HUES48 (cell line): ENCODE data around the gene UNK.
A peak's percentile ranks its signal among the peaks of the same experiment; 100 is the strongest.

Source experiments
- H3K27ac ChIP-seq: one replicate; pipeline ENCODE4 v1.7.0; 2013; ENCODE audit warnings: low read depth, low read length, inconsistent platforms
- H3K27me3 ChIP-seq: 2 replicates; pipeline ENCODE4 v1.6.1; 2013; ENCODE audit warnings: mild to moderate bottlenecking, low read length; ENCODE audit not compliant: control insufficient read depth, insufficient read depth
- H3K36me3 ChIP-seq: 2 replicates; pipeline ENCODE4 v1.6.1; 2013; ENCODE audit warnings: low read length; ENCODE audit not compliant: control insufficient read depth, insufficient read depth
- H3K4me1 ChIP-seq: 2 replicates; pipeline ENCODE4 v1.6.1; 2013; ENCODE audit warnings: mild to moderate bottlenecking, low read length; ENCODE audit not compliant: control insufficient read depth, insufficient read depth
- H3K4me3 ChIP-seq: 2 replicates; pipeline ENCODE4 v1.5.1; 2013; ENCODE audit warnings: mild to moderate bottlenecking, low read depth, low read length
- H3K9ac ChIP-seq: 2 replicates; pipeline ENCODE4 v1.6.1; 2013; ENCODE audit warnings: mild to moderate bottlenecking, low read depth, low read length, moderate library complexity
- H3K9me3 ChIP-seq: 2 replicates; pipeline ENCODE4 v1.6.1; 2013; ENCODE audit warnings: low read length; ENCODE audit not compliant: control insufficient read depth, insufficient read depth

The UNK gene

GRCh38 chr17:75824666-75825065 is 40.1 kb downstream of the UNK start:
- no peak overlapping the region for H3K9ac ChIP-seq
- peaks cover 68% of the 10 kb centered on the region for H3K36me3 ChIP-seq

DNA sequence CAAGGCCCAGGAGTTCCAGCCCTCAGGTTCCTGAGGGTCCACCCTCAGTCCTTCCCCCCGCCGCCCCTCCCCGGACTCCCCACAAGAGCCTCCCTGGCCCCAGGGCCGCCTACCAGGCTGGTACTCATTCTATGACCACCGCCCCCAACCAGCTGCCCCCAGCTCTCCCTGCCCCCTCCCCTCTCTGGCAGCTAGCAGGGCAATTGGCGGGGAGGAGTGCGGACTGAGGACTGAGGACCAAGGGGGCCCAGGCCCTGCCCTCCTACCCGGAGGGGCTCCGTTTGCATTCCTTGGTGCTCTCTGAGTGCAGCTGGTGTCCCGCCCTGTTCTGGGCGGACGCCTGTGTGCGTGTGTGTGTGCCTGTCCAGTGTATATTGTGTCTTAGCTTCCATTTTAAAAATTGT is 40.5 kb downstream of the UNK start:
- Histone ChIP-seq H3K4me3 (no peak overlapping the region), H3K4me1 (0 out of 2 replicates have a peak, but pooled peaks cover 9% of the 10 kb centered on the region), H3K36me3 (peaks cover 63% of the 10 kb centered on the region), H3K9ac (no peak overlapping the region), H3K27ac (no peak overlapping the region), H3K27me3 (no peaks in the 10 kb centered on the region), H3K9me3 (no peaks in the 10 kb centered on the region)

More at GRCh38 chr17:75824666-75825065, 40.1 kb downstream of the UNK start:
- Histone ChIP-seq H3K4me1 (0 out of 2 replicates have a peak, but pooled peaks cover 8% of the 10 kb centered on the region), H3K27me3 (no peaks in the 10 kb centered on the region), H3K9me3 (no peaks in the 10 kb centered on the region), H3K4me3 (no peak overlapping the region), H3K27ac (no peak overlapping the region)

- H3K27ac ChIP-seq = no peak overlapping the region
- H3K27me3 ChIP-seq = no peaks in the 10 kb centered on the region
- peaks cover 56% of the 10 kb centered on the region for H3K36me3 ChIP-seq
- no peak overlapping the region for H3K9ac ChIP-seq
- H3K9me3 ChIP-seq = no peaks in the 10 kb centered on the region
- H3K4me1 ChIP-seq = peaks cover 15% of the 10 kb centered on the region
- H3K4me3 ChIP-seq = no peak overlapping the region
Observed at GRCh38 chr17:75825748-75826370, 41.3 kb downstream of the UNK start.

GRCh38 chr17:75826561-75827307 is 42.1 kb downstream of the UNK start:
- Histone ChIP-seq H3K27me3 (no peaks in the 10 kb centered on the region), H3K9me3 (no peaks in the 10 kb centered on the region), H3K36me3 (peaks cover 47% of the 10 kb centered on the region), H3K9ac (no peak overlapping the region), H3K4me1 (peaks cover 17% of the 10 kb centered on the region), H3K4me3 (no peak overlapping the region), H3K27ac (peak overlapping the region; percentile 11)

DNA sequence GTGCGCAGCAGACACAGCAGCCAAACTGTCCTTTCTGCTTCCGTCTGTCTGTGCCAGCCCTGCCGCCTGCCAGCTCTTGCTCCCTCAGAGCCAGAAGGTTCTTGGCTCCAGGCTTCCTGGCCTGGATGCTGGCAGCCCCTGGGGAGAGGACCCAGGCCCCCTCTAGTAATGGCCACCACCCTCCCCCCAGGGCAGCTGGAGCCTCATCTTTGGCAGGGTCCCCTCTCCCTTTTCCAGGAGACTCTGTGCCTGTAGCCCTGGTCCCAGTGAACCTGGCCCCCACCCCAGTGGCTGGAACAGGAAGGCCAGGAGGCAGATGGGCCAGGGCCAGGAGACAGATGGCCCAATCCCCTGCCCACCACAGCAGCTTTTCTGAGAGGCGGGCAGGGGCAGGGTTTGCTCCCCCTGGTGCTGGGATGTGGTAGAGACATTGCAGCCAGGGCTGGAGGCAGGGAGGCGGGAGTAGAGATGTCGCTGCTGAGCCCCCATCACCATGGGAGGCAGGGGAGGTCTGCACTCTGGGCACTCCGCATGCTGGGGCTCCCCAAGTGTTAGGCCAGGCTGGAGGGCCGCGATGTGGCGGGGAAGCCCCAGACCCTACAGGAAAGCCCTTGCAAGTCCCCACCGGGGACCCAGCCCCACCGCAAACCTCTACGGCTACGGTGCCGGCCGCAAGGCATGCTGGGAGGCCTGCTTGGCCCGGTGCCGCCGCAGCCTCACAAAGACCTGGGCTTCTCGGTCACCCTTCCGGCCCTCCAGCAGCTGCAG is 42.9 kb downstream of the UNK start:
- H3K27ac ChIP-seq = peak overlapping the region; percentile 11
- peaks cover 39% of the 10 kb centered on the region for H3K36me3 ChIP-seq
- H3K4me3 ChIP-seq = peak overlapping the region; percentile 38; the same call in 1 of the 2 replicates
- H3K9me3 ChIP-seq = no peaks in the 10 kb centered on the region
- no peaks in the 10 kb centered on the region for H3K27me3 ChIP-seq
- H3K9ac ChIP-seq = no peak overlapping the region
- H3K4me1 ChIP-seq = peaks cover 21% of the 10 kb centered on the region

- Histone ChIP-seq H3K36me3 (peaks cover 34% of the 10 kb centered on the region), H3K4me1 (peaks cover 26% of the 10 kb centered on the region), H3K9ac (no peak overlapping the region), H3K9me3 (no peaks in the 10 kb centered on the region), H3K4me3 (no peak overlapping the region), H3K27ac (no peak overlapping the region), H3K27me3 (no peaks in the 10 kb centered on the region)
Observed at GRCh38 chr17:75828076-75828400, 43.4 kb downstream of the UNK start.

DNA sequence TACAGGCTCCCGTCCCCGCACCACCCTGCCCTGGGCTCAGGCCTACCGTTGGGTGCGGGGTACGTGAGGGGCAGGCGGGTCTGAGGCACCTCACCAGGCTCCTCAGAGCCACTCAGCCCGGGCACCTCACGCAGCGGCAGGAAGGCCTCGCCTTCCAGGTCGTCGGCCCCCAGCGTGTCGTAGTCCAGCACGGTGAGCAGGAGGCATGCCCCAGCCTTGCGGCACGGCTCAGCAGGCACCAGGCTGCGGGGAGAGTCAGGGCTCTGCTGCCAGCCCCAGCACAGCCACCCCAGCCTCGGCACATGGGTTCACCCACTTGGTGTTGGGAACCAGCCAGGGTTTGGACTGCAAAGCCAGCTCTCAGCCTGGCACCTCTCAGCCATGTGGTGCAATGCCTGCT is 44.1 kb downstream of the UNK start:
- Histone ChIP-seq H3K4me1 (peaks cover 32% of the 10 kb centered on the region), H3K36me3 (peaks cover 27% of the 10 kb centered on the region), H3K4me3 (no peak overlapping the region)

GRCh38 chr17:75829747-75830146 is 45.1 kb downstream of the UNK start:
- H3K36me3 ChIP-seq = peaks cover 17% of the 10 kb centered on the region

More for the DNA sequence above, 44.1 kb downstream of the UNK start:
- H3K9ac ChIP-seq = no peak overlapping the region
- no peaks in the 10 kb centered on the region for H3K27me3 ChIP-seq
- H3K27ac ChIP-seq = no peak overlapping the region
- H3K9me3 ChIP-seq = no peaks in the 10 kb centered on the region

DNA sequence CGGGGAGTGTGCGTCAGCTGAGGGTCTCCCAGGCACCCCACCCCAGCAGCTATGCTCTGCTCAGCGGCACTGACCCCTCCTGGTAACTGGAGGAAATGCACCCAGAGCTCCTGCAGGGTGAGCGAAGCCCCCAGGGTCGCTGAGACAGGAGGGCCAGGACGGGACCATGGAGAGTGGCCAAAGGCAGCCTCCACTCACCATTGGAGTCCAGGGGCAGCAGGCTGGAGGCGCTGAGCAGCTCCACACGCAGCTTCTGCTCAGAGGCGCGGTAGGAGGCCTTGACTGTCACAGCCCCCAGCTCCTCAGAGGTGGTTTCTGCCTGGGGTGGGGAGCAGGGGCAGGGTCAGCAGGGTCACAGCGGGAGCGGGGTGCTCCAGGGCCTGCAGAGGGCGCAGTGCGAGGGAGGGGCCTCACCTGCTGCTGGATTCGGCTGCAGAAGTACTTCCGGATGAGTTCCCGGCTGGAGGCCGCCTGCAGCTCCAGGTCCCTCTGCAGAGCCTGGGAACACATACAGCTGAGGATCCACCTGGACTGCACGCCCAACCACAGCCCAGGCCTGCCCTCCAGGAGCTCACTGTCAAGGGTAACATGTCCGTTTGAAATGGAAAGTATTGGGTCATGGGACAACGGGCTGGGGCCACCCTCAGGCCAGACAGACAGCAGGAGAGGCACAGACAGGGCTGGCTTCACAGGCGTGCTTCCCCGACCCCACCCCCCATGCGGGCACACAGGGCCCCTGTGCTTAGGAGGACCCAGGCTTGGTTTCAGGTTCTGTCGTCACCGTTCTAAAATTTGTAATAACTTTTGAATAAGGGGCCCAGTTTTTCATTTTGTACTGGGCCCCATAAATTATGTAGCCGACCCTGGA is 45.8 kb downstream of the UNK start:
- Histone ChIP-seq H3K4me1 (peaks cover 32% of the 10 kb centered on the region), H3K4me3 (0 out of 2 replicates have a peak overlapping the region, but pooled peaks have one; percentile 15), H3K27me3 (no peaks in the 10 kb centered on the region), H3K36me3 (peaks cover 13% of the 10 kb centered on the region; the same call in 1 of the 2 replicates), H3K9me3 (no peaks in the 10 kb centered on the region), H3K9ac (no peak overlapping the region), H3K27ac (peak overlapping the region; percentile 50)

More at GRCh38 chr17:75829747-75830146, 45.1 kb downstream of the UNK start:
- H3K9ac ChIP-seq = no peak overlapping the region
- H3K4me1 ChIP-seq = peaks cover 32% of the 10 kb centered on the region
- H3K27me3 ChIP-seq = no peaks in the 10 kb centered on the region
- no peak overlapping the region for H3K4me3 ChIP-seq
- peak overlapping the region; percentile 50 for H3K27ac ChIP-seq
- H3K9me3 ChIP-seq = no peaks in the 10 kb centered on the region

GRCh38 chr17:75831032-75831571 is 46.5 kb downstream of the UNK start:
- 0 out of 2 replicates have a peak overlapping the region, but pooled peaks have one; percentile 15 for H3K4me3 ChIP-seq
- H3K36me3 ChIP-seq = peaks cover 6% of the 10 kb centered on the region; the same call in 1 of the 2 replicates
- H3K4me1 ChIP-seq = peaks cover 32% of the 10 kb centered on the region
- H3K9me3 ChIP-seq = no peaks in the 10 kb centered on the region
- no peak overlapping the region for H3K9ac ChIP-seq
- no peak overlapping the region for H3K27ac ChIP-seq
- H3K27me3 ChIP-seq = no peaks in the 10 kb centered on the region
